HG03565 (cell line): ENCODE results near the gene SLC44A5.
"Not testable (repeated sequence)": the region's sequence is repeated elsewhere in the genome, so short reads cannot be mapped to it uniquely, and the experiment has no call there.

Source experiments
- ATAC-seq: cut with Tn5 transposase; IDR thresholded peaks from one replicate; pipeline ENCODE4 v1.9.1; 2021; ENCODE audit warnings: mild to moderate bottlenecking, moderate library complexity; ENCODE audit not compliant: unreplicated experiment

Gene SLC44A5

GRCh38 chr1:75528001-75528400 lies 82.9 kb downstream of the SLC44A5 start:
- ATAC-seq: no peak

GRCh38 chr1:75522389-75522788 lies 88.5 kb downstream of the SLC44A5 start:
- no peak for ATAC-seq

- no peak for ATAC-seq
Observed at GRCh38 chr1:75521658-75522057, 89.3 kb downstream of the SLC44A5 start.

- ATAC-seq: no peak
Observed at GRCh38 chr1:75520862-75521475, 89.9 kb downstream of the SLC44A5 start.

GRCh38 chr1:75519651-75520427 lies 91.1 kb downstream of the SLC44A5 start:
- ATAC-seq: no peak

GRCh38 chr1:75518686-75519085 lies 92.2 kb downstream of the SLC44A5 start:
- no peak for ATAC-seq

- ATAC-seq: no peak
Observed at GRCh38 chr1:75514270-75514669, 96.6 kb downstream of the SLC44A5 start.

- no peak for ATAC-seq
Observed at GRCh38 chr1:75506976-75507375, 103.9 kb downstream of the SLC44A5 start.

- no peak for ATAC-seq
Observed at GRCh38 chr1:75503221-75503974, 107.5 kb downstream of the SLC44A5 start.

GRCh38 chr1:75502776-75503175 lies 108.1 kb downstream of the SLC44A5 start:
- no peak for ATAC-seq

- no peak for ATAC-seq
Observed at GRCh38 chr1:75501577-75502295, 109.2 kb downstream of the SLC44A5 start.

- ATAC-seq: no peak
Observed at GRCh38 chr1:75492011-75492410, 118.9 kb downstream of the SLC44A5 start.

GRCh38 chr1:75487399-75487798 lies 123.5 kb downstream of the SLC44A5 start:
- ATAC-seq: no peak

GRCh38 chr1:75484789-75485188 lies 126.1 kb downstream of the SLC44A5 start:
- ATAC-seq: no peak

- ATAC-seq: no peak
Observed at GRCh38 chr1:75482951-75483350, 128.0 kb downstream of the SLC44A5 start.

GRCh38 chr1:75476486-75476885 lies 134.4 kb downstream of the SLC44A5 start:
- ATAC-seq: not testable (repeated sequence)

GRCh38 chr1:75475696-75476095 lies 135.2 kb downstream of the SLC44A5 start:
- ATAC-seq: no peak

GRCh38 chr1:75472971-75473603 lies 137.8 kb downstream of the SLC44A5 start:
- no peak for ATAC-seq

- no peak for ATAC-seq
Observed at GRCh38 chr1:75472089-75472970, 138.6 kb downstream of the SLC44A5 start.

- no peak for ATAC-seq
Observed at GRCh38 chr1:75471252-75471651, 139.7 kb downstream of the SLC44A5 start.
